ENCODE results near the gene KIF4A.
A peak's percentile ranks its signal among the peaks of the same experiment; 100 is the strongest.

Gene KIF4A

GRCh38 chrX:70446380-70447350, 156.8 kb downstream of the KIF4A start:
- Histone ChIP-seq H3K36me3 (no peaks in the 10 kb centered on the region), H3K27me3 (ENCODE audit: insufficient read depth, low read depth, severe bottlenecking) (peaks cover 52% of the 10 kb centered on the region), H3K9me3 (ENCODE audit: severe bottlenecking) (no peaks in the 10 kb centered on the region), H3K27ac (no peak overlapping the region), H3K4me3 (ENCODE audit: low read depth, low read length) (no peak overlapping the region)
- no peak for TF ChIP-seq CTCF (IDR thresholded peaks at IDR 0.05; ENCODE audit: low read depth, low read length)
- DNase-seq: no peak

- Histone ChIP-seq H3K27me3 (ENCODE audit: insufficient read depth, low read depth, severe bottlenecking) (peaks cover 50% of the 10 kb centered on the region), H3K9me3 (ENCODE audit: severe bottlenecking) (no peaks in the 10 kb centered on the region), H3K27ac (no peak overlapping the region), H3K4me3 (ENCODE audit: low read depth, low read length) (no peak overlapping the region), H3K36me3 (no peaks in the 10 kb centered on the region)
- TF ChIP-seq CTCF (IDR thresholded peaks at IDR 0.05; ENCODE audit: low read depth, low read length): no peak
- DNase-seq: no peak
Measured at GRCh38 chrX:70449457-70449966, 159.6 kb downstream of the KIF4A start.

- peaks cover 49% of the 10 kb centered on the region for H3K27me3 ChIP-seq (ENCODE audit: insufficient read depth, low read depth, severe bottlenecking)
- peak; percentile 66 for TF ChIP-seq CTCF (IDR thresholded peaks at IDR 0.05; ENCODE audit: low read depth, low read length)
- H3K4me3 ChIP-seq (ENCODE audit: low read depth, low read length): peak overlapping the region; percentile 40
- H3K27ac ChIP-seq: no peak overlapping the region
- peak; percentile 62 for DNase-seq
- H3K36me3 ChIP-seq: no peaks in the 10 kb centered on the region; the same call in 1 of the 2 replicates
- H3K9me3 ChIP-seq (ENCODE audit: severe bottlenecking): no peaks in the 10 kb centered on the region
Measured at GRCh38 chrX:70452143-70452733, 162.3 kb downstream of the KIF4A start.

GRCh38 chrX:70453024-70453618, 163.2 kb downstream of the KIF4A start:
- DNase-seq: no peak
- Histone ChIP-seq H3K9me3 (ENCODE audit: severe bottlenecking) (no peaks in the 10 kb centered on the region), H3K27me3 (ENCODE audit: insufficient read depth, low read depth, severe bottlenecking) (peaks cover 46% of the 10 kb centered on the region), H3K36me3 (no peaks in the 10 kb centered on the region; the same call in 1 of the 2 replicates), H3K27ac (no peak overlapping the region), H3K4me3 (ENCODE audit: low read depth, low read length) (no peak overlapping the region)
- TF ChIP-seq CTCF (IDR thresholded peaks at IDR 0.05; ENCODE audit: low read depth, low read length): no peak

- H3K27me3 ChIP-seq (ENCODE audit: insufficient read depth, low read depth, severe bottlenecking): peaks cover 52% of the 10 kb centered on the region
- H3K36me3 ChIP-seq: no peaks in the 10 kb centered on the region; the same call in 1 of the 2 replicates
- peak overlapping the region; percentile 76 for H3K4me3 ChIP-seq (ENCODE audit: low read depth, low read length)
- peak overlapping the region; percentile 93 for H3K27ac ChIP-seq
- peak; percentile 93 for DNase-seq
- no peaks in the 10 kb centered on the region for H3K9me3 ChIP-seq (ENCODE audit: severe bottlenecking)
- TF ChIP-seq CTCF (IDR thresholded peaks at IDR 0.05; ENCODE audit: low read depth, low read length): peak; percentile 90
Measured at GRCh38 chrX:70454441-70455365, 164.8 kb downstream of the KIF4A start.

All from WERI-Rb-1 (cell line).